Effector memory CD8-positive, alpha-beta T cell (primary cell): ENCODE measurements around the gene FRMD7.
"Not testable (repeated sequence)": the region's sequence is repeated elsewhere in the genome, so short reads cannot be mapped to it uniquely, and the experiment has no call there.

ENCODE experiments used
- ATAC-seq: fragments of 150-1000 bp; cut with Tn5 transposase; replicated peaks from 2 replicates; pipeline ENCODE4 v1.10.0; 2021; ENCODE audit warnings: mild to moderate bottlenecking, moderate library complexity
- DNase-seq, 3 experiments: peaks; one replicate each; pipeline ENCODE4 v3.0.0; 2021
- H3K27ac Mint-ChIP-seq, 2 donors: one replicate each; pipeline ENCODE4 v1.8.0; 2022; ENCODE audit warnings: mild to moderate bottlenecking in 2 of 2, mixed read lengths in 2 of 2, moderate library complexity in 2 of 2
- H3K27me3 Mint-ChIP-seq, 2 donors: one replicate each; pipeline ENCODE4 v1.8.0; 2022; ENCODE audit warnings: mixed read lengths in 2 of 2
- H3K36me3 Mint-ChIP-seq: one replicate; pipeline ENCODE4 v1.8.0; 2022; ENCODE audit warnings: mild to moderate bottlenecking, moderate library complexity, mixed read lengths; ENCODE audit not compliant: insufficient read depth
- H3K4me1 Mint-ChIP-seq, 2 donors: one replicate each; pipeline ENCODE4 v1.8.0; 2022; ENCODE audit warnings: low read depth in 2 of 2, mixed read lengths in 2 of 2
- H3K4me3 Mint-ChIP-seq, 2 donors: one replicate each; pipeline ENCODE4 v1.8.0; 2022; ENCODE audit warnings: mild to moderate bottlenecking in 2 of 2, mixed read lengths in 2 of 2, moderate library complexity in 2 of 2
- H3K9me3 Mint-ChIP-seq, 2 donors: one replicate each; pipeline ENCODE4 v1.8.0; 2022; ENCODE audit warnings: mixed read lengths in 2 of 2

FRMD7 gene

GRCh38 chrX:132119283-132119682, 8.5 kb downstream of the FRMD7 start:
- no peaks in the 10 kb centered on the region for H3K36me3 Mint-ChIP-seq
- no peak overlapping the region for H3K4me3 Mint-ChIP-seq
- H3K9me3 Mint-ChIP-seq, result no peaks in the 10 kb centered on the region
- DNase-seq (no peak), ATAC-seq (no peak)
- H3K27ac Mint-ChIP-seq, result no peak overlapping the region
- H3K4me1 Mint-ChIP-seq, result no peaks in the 10 kb centered on the region
- H3K27me3 Mint-ChIP-seq, result no peaks in the 10 kb centered on the region

- Mint-ChIP-seq H3K4me3 (no peak overlapping the region), H3K27me3 (no peaks in the 10 kb centered on the region), H3K4me1 (no peaks in the 10 kb centered on the region), H3K27ac (no peak overlapping the region), H3K36me3 (no peaks in the 10 kb centered on the region), H3K9me3 (no peaks in the 10 kb centered on the region)
- no peak for ATAC-seq
- no peak for DNase-seq
These were observed 9.5 kb downstream of the FRMD7 start for GRCh38 chrX:132118358-132118757.

- Mint-ChIP-seq H3K4me3 (no peak overlapping the region), H3K4me1 (no peaks in the 10 kb centered on the region), H3K27ac (no peak overlapping the region), H3K9me3 (no peaks in the 10 kb centered on the region), H3K27me3 (no peaks in the 10 kb centered on the region), H3K36me3 (no peaks in the 10 kb centered on the region)
- no peak for DNase-seq
- ATAC-seq, result no peak
These were observed 12.0 kb downstream of the FRMD7 start for GRCh38 chrX:132115792-132116191.

- H3K27me3 Mint-ChIP-seq, result no peaks in the 10 kb centered on the region
- no peaks in the 10 kb centered on the region for H3K36me3 Mint-ChIP-seq
- no peak overlapping the region for H3K4me3 Mint-ChIP-seq
- no peak for ATAC-seq
- H3K27ac Mint-ChIP-seq, result no peak overlapping the region
- H3K4me1 Mint-ChIP-seq, result no peaks in the 10 kb centered on the region
- no peaks in the 10 kb centered on the region for H3K9me3 Mint-ChIP-seq
- no peak for DNase-seq
These were observed 13.2 kb downstream of the FRMD7 start for GRCh38 chrX:132114607-132115006.

- Mint-ChIP-seq H3K27ac (no peak overlapping the region), H3K27me3 (no peaks in the 10 kb centered on the region), H3K36me3 (no peaks in the 10 kb centered on the region), H3K4me1 (no peaks in the 10 kb centered on the region), H3K9me3 (no peaks in the 10 kb centered on the region), H3K4me3 (no peak overlapping the region)
- ATAC-seq (no peak), DNase-seq (no peak)
These were observed 20.5 kb downstream of the FRMD7 start for GRCh38 chrX:132107291-132107690.

GRCh38 chrX:132101799-132102198, 26.0 kb downstream of the FRMD7 start:
- no peak overlapping the region for H3K27ac Mint-ChIP-seq
- no peaks in the 10 kb centered on the region for H3K4me1 Mint-ChIP-seq
- no peaks in the 10 kb centered on the region for H3K27me3 Mint-ChIP-seq
- ATAC-seq (no peak), DNase-seq (no peak)
- no peak overlapping the region for H3K4me3 Mint-ChIP-seq
- no peaks in the 10 kb centered on the region for H3K9me3 Mint-ChIP-seq
- no peaks in the 10 kb centered on the region for H3K36me3 Mint-ChIP-seq

GRCh38 chrX:132101206-132101605, 26.6 kb downstream of the FRMD7 start:
- H3K27me3 Mint-ChIP-seq, result no peaks in the 10 kb centered on the region

GRCh38 chrX:132098704-132099103, 29.1 kb downstream of the FRMD7 start:
- not testable (repeated sequence) for H3K27me3 Mint-ChIP-seq, DNase-seq, H3K27ac Mint-ChIP-seq, H3K36me3 Mint-ChIP-seq, ATAC-seq, H3K9me3 Mint-ChIP-seq, H3K4me3 Mint-ChIP-seq, H3K4me1 Mint-ChIP-seq

More at GRCh38 chrX:132101206-132101605, 26.6 kb downstream of the FRMD7 start:
- no peaks in the 10 kb centered on the region for H3K9me3 Mint-ChIP-seq
- H3K36me3 Mint-ChIP-seq, result no peaks in the 10 kb centered on the region
- no peaks in the 10 kb centered on the region for H3K4me1 Mint-ChIP-seq
- ATAC-seq (no peak), DNase-seq (no peak)
- no peak overlapping the region for H3K27ac Mint-ChIP-seq
- no peak overlapping the region for H3K4me3 Mint-ChIP-seq

GRCh38 chrX:132094164-132094563, 33.7 kb downstream of the FRMD7 start:
- Mint-ChIP-seq H3K27me3 (no peaks in the 10 kb centered on the region), H3K4me1 (peaks cover 0 to 3% of the 10 kb centered on the region in 2 donors), H3K27ac (no peak overlapping the region), H3K36me3 (no peaks in the 10 kb centered on the region), H3K4me3 (no peak overlapping the region), H3K9me3 (no peaks in the 10 kb centered on the region)
- no peak for ATAC-seq
- no peak for DNase-seq

- Mint-ChIP-seq H3K4me1 (peaks cover 0 to 3% of the 10 kb centered on the region in 2 donors), H3K36me3 (no peaks in the 10 kb centered on the region), H3K9me3 (no peaks in the 10 kb centered on the region), H3K27me3 (no peaks in the 10 kb centered on the region), H3K4me3 (no peak overlapping the region), H3K27ac (no peak overlapping the region)
- DNase-seq, result no peak
- no peak for ATAC-seq
These were observed 34.5 kb downstream of the FRMD7 start for GRCh38 chrX:132093239-132093860.

GRCh38 chrX:132092439-132093065, 35.3 kb downstream of the FRMD7 start:
- DNase-seq (peak; percentile 34 to 46 (median 35)), ATAC-seq (peak; percentile 80)
- Mint-ChIP-seq H3K4me1 (peaks cover 0 to 3% of the 10 kb centered on the region in 2 donors), H3K27ac (no peak overlapping the region), H3K9me3 (no peaks in the 10 kb centered on the region), H3K4me3 (no peak overlapping the region), H3K36me3 (no peaks in the 10 kb centered on the region), H3K27me3 (no peaks in the 10 kb centered on the region)

GRCh38 chrX:132090403-132091159, 37.2 kb downstream of the FRMD7 start:
- no peak for DNase-seq
- no peak overlapping the region for H3K4me3 Mint-ChIP-seq
- no peaks in the 10 kb centered on the region for H3K9me3 Mint-ChIP-seq
- peak; percentile 41 for ATAC-seq
- H3K4me1 Mint-ChIP-seq, result peaks cover 0 to 3% of the 10 kb centered on the region in 2 donors
- H3K27me3 Mint-ChIP-seq, result no peaks in the 10 kb centered on the region
- no peaks in the 10 kb centered on the region for H3K36me3 Mint-ChIP-seq
- no peak overlapping the region for H3K27ac Mint-ChIP-seq

- H3K4me1 Mint-ChIP-seq, result peaks cover 0 to 3% of the 10 kb centered on the region in 2 donors
- no peak for DNase-seq
These were observed 39.0 kb downstream of the FRMD7 start for GRCh38 chrX:132088864-132089263.

GRCh38 chrX:132086672-132087071, 41.1 kb downstream of the FRMD7 start:
- no peaks in the 10 kb centered on the region for H3K36me3 Mint-ChIP-seq
- no peak overlapping the region for H3K27ac Mint-ChIP-seq
- no peak overlapping the region for H3K4me3 Mint-ChIP-seq
- H3K9me3 Mint-ChIP-seq, result no peaks in the 10 kb centered on the region
- H3K27me3 Mint-ChIP-seq, result peaks cover 0 to 6% of the 10 kb centered on the region in 2 donors
- DNase-seq (no peak), ATAC-seq (no peak)
- peaks cover 0 to 3% of the 10 kb centered on the region in 2 donors for H3K4me1 Mint-ChIP-seq

More at GRCh38 chrX:132088864-132089263, 39.0 kb downstream of the FRMD7 start:
- H3K9me3 Mint-ChIP-seq, result no peaks in the 10 kb centered on the region
- ATAC-seq, result no peak
- H3K27ac Mint-ChIP-seq, result no peak overlapping the region
- no peak overlapping the region for H3K4me3 Mint-ChIP-seq
- H3K36me3 Mint-ChIP-seq, result no peaks in the 10 kb centered on the region
- peaks cover 0 to 6% of the 10 kb centered on the region in 2 donors for H3K27me3 Mint-ChIP-seq
